Endothelial cell of hepatic sinusoid (primary cell): ENCODE data around the gene OR52W1.

Source experiments
- in situ Hi-C: cut with HindIII; loops from 2 replicates; pipeline ENCODE4 v1.10.0; 2017; ENCODE audit warnings: low sequenced_read_pairs

The OR52W1 gene

GRCh38 chr11:6199174-6199810 lies at the start of gene OR52W1:
Gene OR52W1, plus strand, starts transcription at chr11:6199224. Its CDS starts 0 bp downstream, at chr11:6199224.
- in situ Hi-C loops: no loop called here

- in situ Hi-C loops: no loop called here
These were observed 47.9 kb upstream of the OR52W1 start for GRCh38 chr11:6151117-6151516.

- in situ Hi-C loops: no loop called here
These were observed 46.9 kb upstream of the OR52W1 start for GRCh38 chr11:6152126-6152525.

GRCh38 chr11:6156628-6157359 lies 42.2 kb upstream of the OR52W1 start:
- in situ Hi-C loops: no loop called here

- in situ Hi-C loops: no loop called here
These were observed 28.8 kb upstream of the OR52W1 start, which contains the start of gene OR52B2 for GRCh38 chr11:6170226-6170625. Gene OR52B2, minus strand, starts transcription at chr11:6170326. Its CDS starts 0 bp downstream, at chr11:6170326.

- in situ Hi-C loops: no loop called here
These were observed 23.6 kb upstream of the OR52W1 start for GRCh38 chr11:6175440-6175839.

- in situ Hi-C loops: no loop called here
These were observed 7.3 kb upstream of the OR52W1 start for GRCh38 chr11:6191742-6192141.

GRCh38 chr11:6194065-6194581 lies 4.9 kb upstream of the OR52W1 start:
- in situ Hi-C loops: no loop called here

- in situ Hi-C loops: no loop called here
These were observed 2.6 kb upstream of the OR52W1 start for GRCh38 chr11:6196396-6196795.

GRCh38 chr11:6197466-6198200 lies 1.4 kb upstream of the OR52W1 start:
- in situ Hi-C loops: no loop called here

GRCh38 chr11:6200975-6201374 lies 2.0 kb downstream of the OR52W1 start:
- in situ Hi-C loops: no loop called here

- in situ Hi-C loops: no loop called here
These were observed 2.5 kb downstream of the OR52W1 start for GRCh38 chr11:6201481-6201880.

GRCh38 chr11:6202041-6202440 lies 3.0 kb downstream of the OR52W1 start:
- in situ Hi-C loops: no loop called here

GRCh38 chr11:6203327-6203726 lies 4.3 kb downstream of the OR52W1 start:
- in situ Hi-C loops: no loop called here

- in situ Hi-C loops: no loop called here
These were observed 5.7 kb downstream of the OR52W1 start for GRCh38 chr11:6204706-6205105.

GRCh38 chr11:6205366-6205765 lies 6.3 kb downstream of the OR52W1 start, which contains the start of gene C11orf42:
Gene C11orf42, plus strand, starts transcription at chr11:6205557. Its CDS starts 59 bp downstream, at chr11:6205616.
- in situ Hi-C loops: no loop called here

- in situ Hi-C loops: no loop called here
These were observed 7.6 kb downstream of the OR52W1 start for GRCh38 chr11:6206456-6207180.

GRCh38 chr11:6209801-6210200 lies 10.8 kb downstream of the OR52W1 start:
- in situ Hi-C loops: no loop called here

GRCh38 chr11:6210274-6210955 lies 11.4 kb downstream of the OR52W1 start:
- in situ Hi-C loops: no loop called here

GRCh38 chr11:6214530-6214929 lies 15.5 kb downstream of the OR52W1 start:
- in situ Hi-C loops: no loop called here
